ENCODE measurements around the gene PLCXD3.

PLCXD3 gene

DNA sequence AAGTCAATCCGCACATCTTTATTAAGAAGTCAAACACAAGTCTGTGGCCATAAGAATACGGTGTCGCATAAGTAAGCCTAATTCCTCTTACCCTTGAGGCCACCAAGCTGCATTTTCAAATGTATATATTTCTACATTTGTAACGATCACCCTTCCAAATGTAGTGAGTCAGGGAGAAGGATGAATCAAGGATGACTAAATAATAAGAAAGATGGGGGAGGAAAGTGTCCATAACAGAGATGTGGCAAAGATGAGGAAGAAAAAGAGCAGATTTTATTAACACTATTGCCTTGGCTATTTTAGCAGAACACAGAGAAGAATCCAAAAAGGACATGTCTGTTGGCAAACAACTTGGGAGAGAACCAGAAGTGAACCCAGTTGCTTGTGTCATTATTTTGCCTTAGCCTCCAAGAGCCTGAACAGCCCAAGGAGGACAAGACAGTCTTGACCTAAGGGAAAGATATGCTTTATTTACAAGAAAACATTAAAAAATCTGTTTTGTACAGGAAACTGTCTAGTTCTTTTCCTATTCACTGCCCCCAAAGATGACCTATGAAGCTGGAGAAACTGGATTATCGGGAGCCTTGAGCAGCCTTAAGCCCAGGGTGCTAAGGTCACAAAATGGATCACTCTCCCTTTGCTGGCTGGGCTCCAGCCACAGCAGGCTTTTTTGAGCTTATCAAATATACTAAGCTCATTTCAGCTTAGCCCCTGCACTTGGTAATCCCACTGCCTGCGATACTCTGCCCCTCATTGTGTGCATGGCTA lies 101.5 kb downstream of the PLCXD3 start:
- no peak overlapping the region for H3K27ac ChIP-seq (ENCODE audit: extremely low read depth, low read depth, low read length)
- no peaks in the 10 kb centered on the region for H3K9me3 ChIP-seq (ENCODE audit: control insufficient read depth, insufficient read depth, low read depth, low read length)
- TF ChIP-seq ZNF529 (tag by site-specific recombination; IDR thresholded peaks at IDR 0.05; ENCODE audit: insufficient replicate concordance) (no peak), ZSCAN16 (tag by site-specific recombination; IDR thresholded peaks at IDR 0.05) (no peak), ZNF354C (tag by site-specific recombination; IDR thresholded peaks at IDR 0.05; ENCODE audit: borderline replicate concordance, low read depth) (no peak), ZNF114 (tag by site-specific recombination; IDR thresholded peaks at IDR 0.05) (no peak), ZNF302 (tag by site-specific recombination; IDR thresholded peaks at IDR 0.05; ENCODE audit: low read depth) (no peak)
- H3K4me1 ChIP-seq (ENCODE audit: control insufficient read depth, insufficient read depth, low read length): no peaks in the 10 kb centered on the region
- POLR2A ChIA-PET: no interaction called here
- H3K4me3 ChIP-seq (ENCODE audit: low read depth, low read length): no peak overlapping the region
- CTCF ChIA-PET: no interaction called here
- H3K36me3 ChIP-seq (ENCODE audit: control insufficient read depth in 2 of 2, insufficient read depth in 1 of 2, low read length in 2 of 2): no peaks in the 10 kb centered on the region

GRCh38 chr5:41406936-41407335 lies 103.5 kb downstream of the PLCXD3 start:
- no peaks in the 10 kb centered on the region for H3K36me3 ChIP-seq (ENCODE audit: control insufficient read depth in 2 of 2, insufficient read depth in 1 of 2, low read length in 2 of 2)
- no peak overlapping the region for H3K4me3 ChIP-seq (ENCODE audit: low read depth, low read length)
- H3K9me3 ChIP-seq (ENCODE audit: control insufficient read depth, insufficient read depth, low read depth, low read length): no peaks in the 10 kb centered on the region
- no peaks in the 10 kb centered on the region for H3K4me1 ChIP-seq (ENCODE audit: control insufficient read depth, insufficient read depth, low read length)
- ChIA-PET CTCF (no interaction called here), POLR2A (no interaction called here)
- no peak overlapping the region for H3K27ac ChIP-seq (ENCODE audit: extremely low read depth, low read depth, low read length)
- no peak for TF ChIP-seq ZNF521 (tag by site-specific recombination; IDR thresholded peaks at IDR 0.05)

- Histone ChIP-seq H3K9me3 (ENCODE audit: control insufficient read depth, insufficient read depth, low read depth, low read length) (no peaks in the 10 kb centered on the region), H3K4me1 (ENCODE audit: control insufficient read depth, insufficient read depth, low read length) (no peaks in the 10 kb centered on the region), H3K27ac (ENCODE audit: extremely low read depth, low read depth, low read length) (no peak overlapping the region), H3K36me3 (ENCODE audit: control insufficient read depth in 2 of 2, insufficient read depth in 1 of 2, low read length in 2 of 2) (no peaks in the 10 kb centered on the region), H3K4me3 (ENCODE audit: low read depth, low read length) (no peak overlapping the region)
- TF ChIP-seq ZSCAN23 (tag by site-specific recombination; IDR thresholded peaks at IDR 0.05) (no peak), ZNF132 (tag by site-specific recombination; IDR thresholded peaks at IDR 0.05; ENCODE audit: borderline replicate concordance) (no peak), ZNF837 (tag by site-specific recombination; IDR thresholded peaks at IDR 0.05) (no peak), ATF2 (tag by site-specific recombination; IDR thresholded peaks at IDR 0.05; ENCODE audit: low read depth) (no peak), ZNF274 (IDR thresholded peaks at IDR 0.05; ENCODE audit: low read length) (no peak), ZNF274 (tag by site-specific recombination; IDR thresholded peaks at IDR 0.05; ENCODE audit: borderline replicate concordance) (no peak), IKZF3 (tag by site-specific recombination; IDR thresholded peaks at IDR 0.05) (no peak)
- ChIA-PET POLR2A (no interaction called here), CTCF (no interaction called here)
Observed at GRCh38 chr5:41406424-41406823, 104.0 kb downstream of the PLCXD3 start.

- no peak for TF ChIP-seq ZNF785 (tag by site-specific recombination; IDR thresholded peaks at IDR 0.05)
- Histone ChIP-seq H3K4me3 (ENCODE audit: low read depth, low read length) (no peak overlapping the region), H3K4me1 (ENCODE audit: control insufficient read depth, insufficient read depth, low read length) (no peaks in the 10 kb centered on the region), H3K9me3 (ENCODE audit: control insufficient read depth, insufficient read depth, low read depth, low read length) (no peaks in the 10 kb centered on the region), H3K27ac (ENCODE audit: extremely low read depth, low read depth, low read length) (no peak overlapping the region), H3K36me3 (ENCODE audit: control insufficient read depth in 2 of 2, insufficient read depth in 1 of 2, low read length in 2 of 2) (no peaks in the 10 kb centered on the region)
- ChIA-PET CTCF (no interaction called here), POLR2A (interaction anchor here (0.5 kb wide), 1 partner anchor 1712 kb away, joined by 4 read pairs; no protein-coding TSS in a partner anchor)
Observed at GRCh38 chr5:41404757-41405156, 105.6 kb downstream of the PLCXD3 start.

- H3K4me3 ChIP-seq (ENCODE audit: low read depth, low read length): no peak overlapping the region
- CTCF ChIA-PET: no interaction called here
Observed at GRCh38 chr5:41403846-41404245, 106.6 kb downstream of the PLCXD3 start.

More at GRCh38 chr5:41403846-41404245, 106.6 kb downstream of the PLCXD3 start:
- Histone ChIP-seq H3K9me3 (ENCODE audit: control insufficient read depth, insufficient read depth, low read depth, low read length) (no peaks in the 10 kb centered on the region), H3K4me1 (ENCODE audit: control insufficient read depth, insufficient read depth, low read length) (no peaks in the 10 kb centered on the region), H3K27ac (ENCODE audit: extremely low read depth, low read depth, low read length) (no peak overlapping the region), H3K36me3 (ENCODE audit: control insufficient read depth in 2 of 2, insufficient read depth in 1 of 2, low read length in 2 of 2) (no peaks in the 10 kb centered on the region)
- TF ChIP-seq BCL11B (tag by site-specific recombination; IDR thresholded peaks at IDR 0.05; ENCODE audit: low read depth) (no peak), ZNF707 (tag by site-specific recombination; IDR thresholded peaks at IDR 0.05) (no peak), ZNF341 (tag by site-specific recombination; IDR thresholded peaks at IDR 0.05; ENCODE audit: low read depth) (no peak), GFI1B (tag by site-specific recombination; IDR thresholded peaks at IDR 0.05) (no peak), ZNF514 (tag by site-specific recombination; IDR thresholded peaks at IDR 0.05) (no peak), OVOL3 (tag by site-specific recombination; IDR thresholded peaks at IDR 0.05) (no peak), ZNF548 (tag by site-specific recombination; IDR thresholded peaks at IDR 0.05) (no peak), ZNF549 (tag by site-specific recombination; IDR thresholded peaks at IDR 0.05) (no peak), ZNF785 (tag by site-specific recombination; IDR thresholded peaks at IDR 0.05) (no peak), ZNF114 (tag by site-specific recombination; IDR thresholded peaks at IDR 0.05) (no peak), KLF16 (tag by site-specific recombination; IDR thresholded peaks at IDR 0.05) (no peak)
- POLR2A ChIA-PET: no interaction called here

Data from HEK293 (cell line).